K562 (cell line): ENCODE measurements around the gene HACD1. TPM values are rescaled to one million over a fixed set of nuclear protein-coding genes. Genes with fewer than 3 reads are reported as not detected.

ENCODE experiments used
- CCNT2 ChIP-seq: IDR thresholded peaks from 2 replicates; pipeline ENCODE4 v1.6.1; 2011; ENCODE audit warnings: borderline replicate concordance, low read depth, mild to moderate bottlenecking, moderate library complexity, mixed read lengths, low read length; ENCODE audit not compliant: insufficient read length; ENCODE audit errors: extremely low read depth
- DACH1 ChIP-seq: fragments of 450-650 bp; IDR thresholded peaks from 2 replicates; pipeline ENCODE4 v1.6.1; 2018; ENCODE audit not compliant: partially characterized antibody
- HES1 ChIP-seq: fragments of 450-650 bp; IDR thresholded peaks from 2 replicates; pipeline ENCODE4 v1.6.1; 2016; ENCODE audit warnings: low read depth, mild to moderate bottlenecking, moderate library complexity
- KLF6 ChIP-seq: fragments of 250-450 bp; sonication (Bioruptor Pico); IDR thresholded peaks from 2 replicates; pipeline ENCODE4 v1.4.0; 2020; ENCODE audit warnings: mild to moderate bottlenecking, moderate library complexity, borderline replicate concordance
- MAX ChIP-seq: sonication (generic); formaldehyde crosslinking; IDR thresholded peaks from 2 replicates; pipeline ENCODE4 v1.9.0; 2022; ENCODE audit warnings: mild to moderate bottlenecking, missing genetic modification reagents
- MTA1 ChIP-seq: fragments of 450-650 bp; IDR thresholded peaks from 2 replicates; pipeline ENCODE4 v1.6.1; 2017; ENCODE audit warnings: borderline replicate concordance
- NUFIP1 ChIP-seq: fragments of 450-650 bp; IDR thresholded peaks from 2 replicates; pipeline ENCODE4 v1.6.1; 2018; ENCODE audit not compliant: partially characterized antibody
- PKNOX1 ChIP-seq: fragments of 450-650 bp; IDR thresholded peaks from 2 replicates; pipeline ENCODE4 v1.6.1; 2016
- SIRT6 ChIP-seq: IDR thresholded peaks from one replicate; pipeline ENCODE4 v1.6.1; 2012; ENCODE audit warnings: low read depth, mild to moderate bottlenecking, control low read depth, inconsistent platforms, low read length, moderate library complexity
- SRF ChIP-seq, 2 experiments: fragments of 250-450, 450-650 bp in 1 of 2; sonication (Bioruptor Pico) in 1 of 2; sonication (generic) in 1 of 2; formaldehyde crosslinking; IDR thresholded peaks; 2 replicates each; pipeline versions ENCODE4 v1.5.0 to v1.5.1; 2020 to 2022; ENCODE audit warnings: mild to moderate bottlenecking in 1 of 2, missing genetic modification reagents in 1 of 2
- ZMIZ1 ChIP-seq, 2 experiments: fragments of 150-350 bp in 1 of 2; IDR thresholded peaks; 2 replicates each; pipeline ENCODE4 v1.6.1; 2012 to 2016; ENCODE audit warnings: low read depth in 2 of 2, low read length in 2 of 2, mild to moderate bottlenecking in 1 of 2, moderate library complexity in 1 of 2
- ZNF253 ChIP-seq: fragments of 250-450 bp; sonication (Bioruptor Pico); conservative IDR thresholded peaks from 2 replicates; pipeline ENCODE4 v1.6.1; 2021; ENCODE audit warnings: mild to moderate bottlenecking
- ZNF830 ChIP-seq: fragments of 250-450 bp; sonication (Bioruptor Pico); IDR thresholded peaks from 2 replicates; pipeline ENCODE4 v1.5.0; 2021; ENCODE audit warnings: mild to moderate bottlenecking
- polyA plus RNA-seq, 8 experiments: library from polyadenylated mRNA; depleted of rRNA in 4 of 8; stranded (reverse) in 5 of 8; unstranded in 3 of 8; fragments of >200 nt; fragmentation: Nextera tagmentation in 2 of 8; fragmentation: Illumina TruSeq in 1 of 8; extraction: Ambion mirVana in 2 of 8; extraction: Trizol in 1 of 8; gene quantifications; 2 replicates each; pipeline versions ENCODE4 v1.2.1 to v1.2.3, GENCODE V29; 2011 to 2014; ENCODE audit warnings: inconsistent platforms in 1 of 8, missing spikeins in 1 of 8
- total RNA-seq, 7 experiments: library from RNA; depleted of rRNA in 6 of 7; stranded (reverse); fragments of >200 nt in 6 of 7; fragmentation: Illumina TruSeq in 2 of 7; extraction: Trizol in 2 of 7; gene quantifications; 2 replicates each; pipeline versions ENCODE4 v1.2.1 to v1.2.3, GENCODE V29; 2011 to 2021; ENCODE audit warnings: low replicate concordance in 1 of 7

The HACD1 gene
- total and polyA plus RNA-seq, 9 of the 15 experiments (the other 6 are each of a cell fraction or from before 2014, with no cell fraction given): 0.99 to 4.5 (median 2.4) TPM

- peak; percentile 54 for TF ChIP-seq CCNT2
- TF ChIP-seq SRF (CRISPR knock-in tag; IDR thresholded peaks at IDR 0.05): no peak
- no peak for TF ChIP-seq ZNF830 (CRISPR knock-in tag)
- TF ChIP-seq DACH1: no peak
- no peak for TF ChIP-seq NUFIP1
- peak; percentile 60 for TF ChIP-seq MTA1
- TF ChIP-seq HES1: no peak
- TF ChIP-seq KLF6 (CRISPR knock-in tag): no peak
- 0 out of 2 replicates have a peak, but pooled peaks have one; percentile 40 for TF ChIP-seq PKNOX1
- no peak for TF ChIP-seq ZNF253
- no peak for TF ChIP-seq MAX (CRISPR knock-in tag)
- TF ChIP-seq ZMIZ1 (IDR thresholded peaks at IDR 0.05; ENCODE audit: low read depth in 2 of 2, low read length in 2 of 2): peak in 1 of 2 experiments; percentile 60; a peak in 1 of 4 replicates
- TF ChIP-seq SIRT6: no peak
These were observed 38.6 kb downstream of the HACD1 start (continued) for GRCh38 chr10:17578603-17579002.
